Activated naive CD4-positive, alpha-beta T cell treated with anti-CD3 and anti-CD28 coated beads, Interleukin-2, amount 50 U/mL, for 24 hours (primary cell): Measurements from ENCODE around the gene ZPBP2.

ENCODE experiments used
- H3K27ac Mint-ChIP-seq: one replicate; pipeline ENCODE4 v1.8.0; 2021; ENCODE audit warnings: mild to moderate bottlenecking, mixed read lengths
- H3K27me3 Mint-ChIP-seq: one replicate; pipeline ENCODE4 v1.8.0; 2021; ENCODE audit warnings: mixed read lengths
- H3K36me3 Mint-ChIP-seq: one replicate; pipeline ENCODE4 v1.8.0; 2021; ENCODE audit warnings: mixed read lengths
- H3K4me1 Mint-ChIP-seq: one replicate; pipeline ENCODE4 v1.8.0; 2021; ENCODE audit warnings: mixed read lengths
- H3K4me3 Mint-ChIP-seq: one replicate; pipeline ENCODE4 v1.8.0; 2021; ENCODE audit warnings: mild to moderate bottlenecking, mixed read lengths
- H3K9me3 Mint-ChIP-seq: one replicate; pipeline ENCODE4 v1.8.0; 2021; ENCODE audit warnings: mixed read lengths

The ZPBP2 gene

GRCh38 chr17:39920218-39921210, 52.5 kb downstream of the ZPBP2 start:
- peak overlapping the region; percentile 95 for H3K27ac Mint-ChIP-seq
- peaks cover 9% of the 10 kb centered on the region for H3K36me3 Mint-ChIP-seq
- H3K4me3 Mint-ChIP-seq, result peak overlapping the region; percentile 67
- H3K9me3 Mint-ChIP-seq, result no peaks in the 10 kb centered on the region
- H3K27me3 Mint-ChIP-seq, result no peaks in the 10 kb centered on the region
- H3K4me1 Mint-ChIP-seq, result peaks cover 79% of the 10 kb centered on the region

- Mint-ChIP-seq H3K9me3 (no peaks in the 10 kb centered on the region), H3K4me3 (peak overlapping the region; percentile 67), H3K27ac (peak overlapping the region; percentile 95), H3K4me1 (peaks cover 87% of the 10 kb centered on the region), H3K36me3 (peaks cover 9% of the 10 kb centered on the region), H3K27me3 (no peaks in the 10 kb centered on the region)
Observed at GRCh38 chr17:39921323-39921722, 53.3 kb downstream of the ZPBP2 start.

DNA sequence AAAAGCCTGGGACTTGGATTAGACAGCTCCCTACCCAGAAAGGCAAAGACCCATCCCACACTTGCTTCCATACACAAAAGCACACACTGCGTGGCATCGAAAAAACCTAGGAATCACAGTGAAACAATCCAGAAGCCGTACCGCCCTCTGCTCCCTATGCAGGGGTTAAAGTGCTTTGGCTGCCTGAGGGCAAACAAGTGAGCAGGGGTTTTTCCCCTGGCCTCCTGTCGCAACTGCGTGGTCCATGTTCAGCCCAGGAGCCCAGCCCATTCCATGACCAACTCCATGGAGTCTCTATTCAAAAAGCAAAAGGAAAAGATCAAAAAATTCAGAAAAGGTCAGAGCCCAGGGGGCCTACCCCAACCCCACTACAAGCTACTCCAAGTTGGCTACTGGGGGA, 54.0 kb downstream of the ZPBP2 start:
- H3K4me1 Mint-ChIP-seq, result peaks cover 85% of the 10 kb centered on the region
- H3K36me3 Mint-ChIP-seq, result peaks cover 9% of the 10 kb centered on the region
- peak overlapping the region; percentile 67 for H3K4me3 Mint-ChIP-seq
- no peaks in the 10 kb centered on the region for H3K27me3 Mint-ChIP-seq
- H3K27ac Mint-ChIP-seq, result peak overlapping the region; percentile 95
- H3K9me3 Mint-ChIP-seq, result no peaks in the 10 kb centered on the region

- H3K27ac Mint-ChIP-seq, result peak overlapping the region; percentile 94
- no peaks in the 10 kb centered on the region for H3K27me3 Mint-ChIP-seq
- H3K4me3 Mint-ChIP-seq, result peak overlapping the region; percentile 57
- no peaks in the 10 kb centered on the region for H3K9me3 Mint-ChIP-seq
- peaks cover 84% of the 10 kb centered on the region for H3K4me1 Mint-ChIP-seq
- H3K36me3 Mint-ChIP-seq, result peaks cover 7% of the 10 kb centered on the region
Observed at GRCh38 chr17:39923230-39923629, 55.2 kb downstream of the ZPBP2 start.

DNA sequence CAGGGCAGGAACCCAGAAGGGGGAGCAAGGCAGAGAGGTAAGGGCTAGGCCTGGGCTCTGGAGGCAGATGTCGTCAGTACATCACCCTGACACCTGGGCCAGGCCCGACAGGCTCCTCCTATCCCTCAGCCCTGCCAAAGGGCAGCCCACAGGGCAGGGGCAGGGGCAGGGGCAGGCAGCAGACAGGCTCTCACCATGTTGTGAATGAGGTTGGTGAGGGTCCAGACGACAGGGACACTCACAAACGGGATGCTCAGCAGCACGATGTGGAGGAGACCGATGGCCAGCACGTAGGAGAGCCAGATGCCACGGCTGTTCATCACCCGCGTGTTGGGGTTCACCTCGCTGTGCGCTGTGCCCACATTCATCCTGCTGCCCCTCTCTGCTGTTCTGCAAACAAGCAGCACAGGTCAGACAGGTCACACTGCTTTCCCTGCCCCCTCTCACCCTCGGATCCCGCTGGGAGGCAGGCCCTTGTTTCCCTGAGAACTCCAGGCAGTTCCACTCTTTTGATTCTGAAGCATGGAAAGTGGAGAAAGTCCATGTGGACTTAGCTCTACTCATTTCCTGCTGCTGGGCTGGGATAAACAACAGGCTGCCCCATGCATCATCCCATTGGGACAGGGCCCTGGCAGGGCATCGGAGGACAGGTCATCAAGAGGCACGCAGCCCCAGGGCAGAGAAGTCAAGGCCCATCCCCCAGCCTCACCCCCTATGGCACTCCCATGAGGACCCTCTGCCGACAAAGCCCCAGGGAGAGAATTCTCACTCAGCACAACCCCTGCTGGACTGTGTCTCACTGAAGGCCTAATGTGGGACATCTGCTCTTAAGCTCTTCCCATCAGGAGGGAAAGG, 56.1 kb downstream of the ZPBP2 start:
- Mint-ChIP-seq H3K27ac (peak overlapping the region; percentile 94), H3K27me3 (no peaks in the 10 kb centered on the region), H3K36me3 (peaks cover 5% of the 10 kb centered on the region), H3K4me1 (peaks cover 78% of the 10 kb centered on the region), H3K9me3 (no peaks in the 10 kb centered on the region), H3K4me3 (peak overlapping the region; percentile 94)

DNA sequence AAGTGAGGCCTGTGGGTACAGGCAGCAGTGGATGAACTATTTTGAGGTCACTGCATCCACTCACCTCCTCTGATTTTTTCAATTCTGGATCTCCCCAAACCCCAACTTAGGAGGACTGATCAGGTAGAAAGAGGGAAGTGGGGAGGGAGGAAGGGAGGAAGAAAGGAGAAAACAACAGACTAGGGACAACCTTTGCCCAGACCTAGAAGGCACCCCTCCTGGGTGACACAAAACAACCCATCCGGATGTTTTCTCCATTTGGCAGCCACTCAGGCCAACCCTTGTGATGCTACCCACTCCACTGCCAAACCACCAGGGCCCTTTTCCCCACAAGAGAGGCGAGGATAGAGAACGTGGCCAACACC, 56.7 kb downstream of the ZPBP2 start:
- H3K9me3 Mint-ChIP-seq, result no peaks in the 10 kb centered on the region
- H3K27ac Mint-ChIP-seq, result peak overlapping the region; percentile 90
- peaks cover 5% of the 10 kb centered on the region for H3K36me3 Mint-ChIP-seq
- no peaks in the 10 kb centered on the region for H3K27me3 Mint-ChIP-seq
- peak overlapping the region; percentile 94 for H3K4me3 Mint-ChIP-seq
- peaks cover 74% of the 10 kb centered on the region for H3K4me1 Mint-ChIP-seq

- H3K27ac Mint-ChIP-seq, result peak overlapping the region; percentile 90
- H3K36me3 Mint-ChIP-seq, result peaks cover 5% of the 10 kb centered on the region
- H3K27me3 Mint-ChIP-seq, result no peaks in the 10 kb centered on the region
- peaks cover 68% of the 10 kb centered on the region for H3K4me1 Mint-ChIP-seq
- H3K9me3 Mint-ChIP-seq, result no peaks in the 10 kb centered on the region
- peak overlapping the region; percentile 94 for H3K4me3 Mint-ChIP-seq
Observed at GRCh38 chr17:39925282-39926134, 57.5 kb downstream of the ZPBP2 start.

- Mint-ChIP-seq H3K27me3 (no peaks in the 10 kb centered on the region), H3K4me3 (peak overlapping the region; percentile 94), H3K36me3 (peaks cover 5% of the 10 kb centered on the region), H3K27ac (peak overlapping the region; percentile 90), H3K9me3 (no peaks in the 10 kb centered on the region), H3K4me1 (peaks cover 62% of the 10 kb centered on the region)
Observed at GRCh38 chr17:39926135-39926587, 58.2 kb downstream of the ZPBP2 start.

DNA sequence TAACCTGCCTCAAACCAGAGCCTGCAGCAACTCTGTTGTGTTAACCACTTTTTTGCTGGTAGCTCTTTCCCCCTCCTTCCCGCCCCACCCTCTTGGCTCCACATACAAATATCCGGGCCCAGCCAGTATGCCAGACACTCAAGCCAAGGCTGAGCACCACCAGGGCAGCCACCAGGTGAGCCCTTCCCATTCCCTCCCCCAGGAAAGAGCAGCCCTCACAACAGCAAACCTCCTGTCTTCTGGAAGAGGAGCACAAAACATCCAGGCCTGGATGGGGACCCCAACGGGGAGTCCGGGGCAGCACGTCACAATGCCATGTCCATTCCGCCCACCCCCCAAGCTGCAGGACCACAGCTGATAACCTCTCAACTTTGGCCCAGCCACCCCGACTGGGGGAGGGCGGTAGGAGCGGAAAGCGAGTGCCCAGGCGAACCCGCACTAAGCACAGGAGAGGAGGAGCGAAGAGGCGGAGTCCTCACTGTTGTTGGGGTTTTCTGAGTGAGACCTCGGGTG, 58.6 kb downstream of the ZPBP2 start:
- peaks cover 57% of the 10 kb centered on the region for H3K4me1 Mint-ChIP-seq
- H3K4me3 Mint-ChIP-seq, result peak overlapping the region; percentile 94
- H3K27me3 Mint-ChIP-seq, result no peaks in the 10 kb centered on the region

More for the DNA sequence above, 58.6 kb downstream of the ZPBP2 start:
- Mint-ChIP-seq H3K9me3 (no peaks in the 10 kb centered on the region), H3K36me3 (peaks cover 5% of the 10 kb centered on the region), H3K27ac (peak overlapping the region; percentile 90)
